Measurements from ENCODE around the gene CSNK1D. TPM values are rescaled to one million over a fixed set of nuclear protein-coding genes. Genes with fewer than 3 reads are reported as not detected.

Gene CSNK1D
- total and polyA plus RNA-seq, 10 of the 15 experiments (the other 5 are each of a cell fraction or from before 2014, with no cell fraction given), result 5.7 to 105 (median 58.1) TPM

DNA sequence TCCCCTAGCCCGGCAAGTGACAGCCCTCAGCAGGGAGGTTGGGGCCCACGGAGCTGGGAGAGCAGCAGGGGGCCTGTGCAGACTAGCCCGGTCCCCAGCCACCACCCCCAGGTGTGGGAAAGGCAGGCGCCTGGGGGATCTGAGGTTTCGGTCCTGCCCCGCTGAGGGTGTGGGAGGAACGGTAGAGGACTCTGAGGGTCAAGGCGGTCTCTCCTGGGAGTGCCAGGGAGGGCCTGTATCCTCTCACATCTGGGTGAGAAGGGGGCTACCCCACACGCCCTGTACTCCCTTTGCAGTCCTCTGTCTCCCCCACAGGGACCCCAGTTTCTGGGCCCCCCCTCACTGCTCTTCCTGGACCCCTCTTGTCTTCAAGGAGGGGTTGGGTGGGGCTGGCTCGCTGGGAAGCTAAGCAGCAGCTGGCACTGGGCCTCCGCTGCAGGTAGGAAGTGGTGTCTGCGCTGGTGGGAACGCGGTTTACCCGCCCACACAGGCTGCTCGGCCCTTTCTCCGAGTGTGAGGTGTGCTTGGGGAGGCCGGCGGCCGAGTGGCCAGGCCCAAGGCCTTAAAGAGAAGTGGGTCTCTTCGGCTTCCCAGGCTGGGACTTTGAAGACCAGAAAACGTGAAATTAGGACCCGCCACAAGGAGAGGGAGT is 28.5 kb upstream of the CSNK1D start (continued):
- TF ChIP-seq MEF2A (IDR thresholded peaks at IDR 0.05; ENCODE audit: insufficient read depth, low read depth, low read length) (no peak), CEBPB (IDR thresholded peaks at IDR 0.05; ENCODE audit: borderline replicate concordance in 1 of 2, low read depth in 2 of 2, low read length in 2 of 2) (no peak), RAD21 (IDR thresholded peaks at IDR 0.05; ENCODE audit: insufficient read depth, low read depth, low read length) (no peak), MTA2 (IDR thresholded peaks at IDR 0.05; ENCODE audit: low read depth) (peak; percentile 82; the same call in 1 of the 2 replicates), IKZF2 (IDR thresholded peaks at IDR 0.05) (peak; percentile 84 to 86; a peak in 2 of 4 replicates), SMARCA5 (IDR thresholded peaks at IDR 0.05) (no peak), JUNB (IDR thresholded peaks at IDR 0.05) (no peak), YY1 (IDR thresholded peaks at IDR 0.05; ENCODE audit: low read depth, low read length) (no peak), BHLHE40 (IDR thresholded peaks at IDR 0.05; ENCODE audit: borderline replicate concordance in 1 of 2, low read depth in 2 of 2, low read length in 1 of 2) (peak in 1 of 2 experiments; percentile 75; a peak in 2 of 4 replicates), EGR1 (IDR thresholded peaks at IDR 0.05; ENCODE audit: borderline replicate concordance in 1 of 2, low read depth in 2 of 2, low read length in 2 of 2) (peak in 1 of 2 experiments; percentile 90; a peak in 2 of 3 replicates), HDAC6 (IDR thresholded peaks at IDR 0.05; ENCODE audit: unreplicated experiment) (no peak), SREBF2 (IDR thresholded peaks at IDR 0.05; ENCODE audit: low read length) (no peak), RB1 (IDR thresholded peaks at IDR 0.05; ENCODE audit: borderline replicate concordance) (peak; percentile 56; the same call in 1 of the 2 replicates), POLR2AphosphoS2 (IDR thresholded peaks at IDR 0.05; ENCODE audit: low read depth, low read length) (no peak), POU2F2 (IDR thresholded peaks at IDR 0.05; ENCODE audit: borderline replicate concordance, low read depth, low read length) (no peak), NRF1 (conservative IDR thresholded peaks at IDR 0.05; ENCODE audit: low read depth, low read length) (no peak), DPF2 (IDR thresholded peaks at IDR 0.05) (peak; percentile 91), HDGF (IDR thresholded peaks at IDR 0.05) (0 out of 2 replicates have a peak, but pooled peaks have one; percentile 41), CBFB (IDR thresholded peaks at IDR 0.05; ENCODE audit: low read depth) (peak; percentile 83)
- TF ChIP-seq, protein P1, sequence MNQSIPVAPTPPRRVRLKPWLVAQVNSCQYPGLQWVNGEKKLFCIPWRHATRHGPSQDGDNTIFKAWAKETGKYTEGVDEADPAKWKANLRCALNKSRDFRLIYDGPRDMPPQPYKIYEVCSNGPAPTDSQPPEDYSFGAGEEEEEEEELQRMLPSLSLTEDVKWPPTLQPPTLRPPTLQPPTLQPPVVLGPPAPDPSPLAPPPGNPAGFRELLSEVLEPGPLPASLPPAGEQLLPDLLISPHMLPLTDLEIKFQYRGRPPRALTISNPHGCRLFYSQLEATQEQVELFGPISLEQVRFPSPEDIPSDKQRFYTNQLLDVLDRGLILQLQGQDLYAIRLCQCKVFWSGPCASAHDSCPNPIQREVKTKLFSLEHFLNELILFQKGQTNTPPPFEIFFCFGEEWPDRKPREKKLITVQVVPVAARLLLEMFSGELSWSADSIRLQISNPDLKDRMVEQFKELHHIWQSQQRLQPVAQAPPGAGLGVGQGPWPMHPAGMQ (IDR thresholded peaks at IDR 0.05; ENCODE audit: borderline replicate concordance), result no peak
- TF ChIP-seq, protein P2, sequence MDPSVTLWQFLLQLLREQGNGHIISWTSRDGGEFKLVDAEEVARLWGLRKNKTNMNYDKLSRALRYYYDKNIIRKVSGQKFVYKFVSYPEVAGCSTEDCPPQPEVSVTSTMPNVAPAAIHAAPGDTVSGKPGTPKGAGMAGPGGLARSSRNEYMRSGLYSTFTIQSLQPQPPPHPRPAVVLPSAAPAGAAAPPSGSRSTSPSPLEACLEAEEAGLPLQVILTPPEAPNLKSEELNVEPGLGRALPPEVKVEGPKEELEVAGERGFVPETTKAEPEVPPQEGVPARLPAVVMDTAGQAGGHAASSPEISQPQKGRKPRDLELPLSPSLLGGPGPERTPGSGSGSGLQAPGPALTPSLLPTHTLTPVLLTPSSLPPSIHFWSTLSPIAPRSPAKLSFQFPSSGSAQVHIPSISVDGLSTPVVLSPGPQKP (IDR thresholded peaks at IDR 0.05; ENCODE audit: low read depth, low read length), result no peak
- TF ChIP-seq, protein P3, sequence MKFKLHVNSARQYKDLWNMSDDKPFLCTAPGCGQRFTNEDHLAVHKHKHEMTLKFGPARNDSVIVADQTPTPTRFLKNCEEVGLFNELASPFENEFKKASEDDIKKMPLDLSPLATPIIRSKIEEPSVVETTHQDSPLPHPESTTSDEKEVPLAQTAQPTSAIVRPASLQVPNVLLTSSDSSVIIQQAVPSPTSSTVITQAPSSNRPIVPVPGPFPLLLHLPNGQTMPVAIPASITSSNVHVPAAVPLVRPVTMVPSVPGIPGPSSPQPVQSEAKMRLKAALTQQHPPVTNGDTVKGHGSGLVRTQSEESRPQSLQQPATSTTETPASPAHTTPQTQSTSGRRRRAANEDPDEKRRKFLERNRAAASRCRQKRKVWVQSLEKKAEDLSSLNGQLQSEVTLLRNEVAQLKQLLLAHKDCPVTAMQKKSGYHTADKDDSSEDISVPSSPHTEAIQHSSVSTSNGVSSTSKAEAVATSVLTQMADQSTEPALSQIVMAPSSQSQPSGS (IDR thresholded peaks at IDR 0.05; ENCODE audit: low read length), result no peak
- TF ChIP-seq, protein P4, sequence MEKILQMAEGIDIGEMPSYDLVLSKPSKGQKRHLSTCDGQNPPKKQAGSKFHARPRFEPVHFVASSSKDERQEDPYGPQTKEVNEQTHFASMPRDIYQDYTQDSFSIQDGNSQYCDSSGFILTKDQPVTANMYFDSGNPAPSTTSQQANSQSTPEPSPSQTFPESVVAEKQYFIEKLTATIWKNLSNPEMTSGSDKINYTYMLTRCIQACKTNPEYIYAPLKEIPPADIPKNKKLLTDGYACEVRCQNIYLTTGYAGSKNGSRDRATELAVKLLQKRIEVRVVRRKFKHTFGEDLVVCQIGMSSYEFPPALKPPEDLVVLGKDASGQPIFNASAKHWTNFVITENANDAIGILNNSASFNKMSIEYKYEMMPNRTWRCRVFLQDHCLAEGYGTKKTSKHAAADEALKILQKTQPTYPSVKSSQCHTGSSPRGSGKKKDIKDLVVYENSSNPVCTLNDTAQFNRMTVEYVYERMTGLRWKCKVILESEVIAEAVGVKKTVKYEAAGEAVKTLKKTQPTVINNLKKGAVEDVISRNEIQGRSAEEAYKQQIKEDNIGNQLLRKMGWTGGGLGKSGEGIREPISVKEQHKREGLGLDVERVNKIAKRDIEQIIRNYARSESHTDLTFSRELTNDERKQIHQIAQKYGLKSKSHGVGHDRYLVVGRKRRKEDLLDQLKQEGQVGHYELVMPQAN (conservative IDR thresholded peaks at IDR 0.05), result no peak
- TF ChIP-seq, protein P5, sequence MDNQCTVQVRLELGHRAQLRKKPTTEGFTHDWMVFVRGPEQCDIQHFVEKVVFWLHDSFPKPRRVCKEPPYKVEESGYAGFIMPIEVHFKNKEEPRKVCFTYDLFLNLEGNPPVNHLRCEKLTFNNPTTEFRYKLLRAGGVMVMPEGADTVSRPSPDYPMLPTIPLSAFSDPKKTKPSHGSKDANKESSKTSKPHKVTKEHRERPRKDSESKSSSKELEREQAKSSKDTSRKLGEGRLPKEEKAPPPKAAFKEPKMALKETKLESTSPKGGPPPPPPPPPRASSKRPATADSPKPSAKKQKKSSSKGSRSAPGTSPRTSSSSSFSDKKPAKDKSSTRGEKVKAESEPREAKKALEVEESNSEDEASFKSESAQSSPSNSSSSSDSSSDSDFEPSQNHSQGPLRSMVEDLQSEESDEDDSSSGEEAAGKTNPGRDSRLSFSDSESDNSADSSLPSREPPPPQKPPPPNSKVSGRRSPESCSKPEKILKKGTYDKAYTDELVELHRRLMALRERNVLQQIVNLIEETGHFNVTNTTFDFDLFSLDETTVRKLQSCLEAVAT (IDR thresholded peaks at IDR 0.05), result no peak

All from GM12878 (cell line).